A549 (cell line): ENCODE results near the gene SKA2. TPM values are rescaled to one million over a fixed set of nuclear protein-coding genes. Genes with fewer than 3 reads are reported as not detected.

Source experiments
- ATAC-seq, 2 experiments: fragments of 200-7000 bp in 1 of 2; fragments of >200 bp in 1 of 2; cut with Nextera tagmentation in 1 of 2; cut with Tn5 transposase in 1 of 2; 3 replicates each; pipeline versions ENCODE4 v1.8.0 to v1.9.1; 2018 to 2020; ENCODE audit warnings: mild to moderate bottlenecking in 1 of 2, moderate library complexity in 1 of 2
- CTCF ChIA-PET: fragments of 300-600 bp; sonication (Branson Sonifier 250); formaldehyde crosslinking; extraction: SDS; loops from one replicate; lab custom pipeline; 2021; ENCODE audit warnings: antibody characterized with exemption, inconsistent platforms; lab: Yijun Ruan, JAX
- POLR2A ChIA-PET: fragments of 350-600 bp; formaldehyde crosslinking; extraction: SDS; loops from one replicate; lab custom pipeline; 2021; ENCODE audit warnings: antibody characterized with exemption, inconsistent platforms; lab: Yijun Ruan, JAX
- DNase-seq, 2 experiments: peaks; one replicate each; pipeline versions ENCODE4 v3.0.0 to v3.0.0-alpha.2; 2011 to 2016; ENCODE audit warnings: low read depth in 1 of 2, low spot score in 1 of 2
- FAIRE-seq: peaks from 2 replicates; lab custom pipeline; 2011; peaks lifted over from hg19 to GRCh38; lab: Jason Lieb, UNC
- H3K27ac ChIP-seq, 2 experiments: fragments of >200 bp; sonication (Bioruptor Twin); formaldehyde crosslinking; 3 replicates each; pipeline ENCODE4 v1.5.1; 2016 to 2017
- H3K4me1 ChIP-seq: fragments of >200 bp; sonication (Bioruptor Twin); formaldehyde crosslinking; 3 replicates; pipeline ENCODE4 v1.6.1; 2016
- H3K4me2 ChIP-seq: fragments of >200 bp; sonication (Bioruptor Twin); formaldehyde crosslinking; 3 replicates; pipeline ENCODE4 v1.6.1; 2016
- H3K4me3 ChIP-seq: fragments of >200 bp; sonication (Bioruptor Twin); formaldehyde crosslinking; 3 replicates; pipeline ENCODE4 v1.5.1; 2016
- H3K9me3 ChIP-seq: fragments of >200 bp; sonication (Bioruptor Twin); formaldehyde crosslinking; 3 replicates; pipeline ENCODE4 v1.6.1; 2016
- CBX2 ChIP-seq: fragments of 200-600 bp; sonication (generic); IDR thresholded peaks from 2 replicates; pipeline ENCODE4 v1.6.1; 2016; ENCODE audit warnings: low read depth, mild to moderate bottlenecking, borderline replicate concordance
- EHMT2 ChIP-seq: fragments of 200-600 bp; sonication (generic); IDR thresholded peaks from 2 replicates; pipeline ENCODE4 v1.6.1; 2016; ENCODE audit warnings: antibody characterized with exemption, low read depth, mild to moderate bottlenecking, moderate library complexity
- ESRRA ChIP-seq: fragments of 150-350 bp; IDR thresholded peaks from 2 replicates; pipeline ENCODE4 v1.6.1; 2014; ENCODE audit warnings: mild to moderate bottlenecking, low read length, borderline replicate concordance
- FOSL2 ChIP-seq, 2 experiments: fragments of 450-650 bp in 1 of 2; fragments of >200 bp in 1 of 2; sonication (Bioruptor Twin) in 1 of 2; formaldehyde crosslinking; IDR thresholded peaks; 2 replicates each; pipeline versions ENCODE4 v1.5.0 to v1.6.1; 2016 to 2020; ENCODE audit warnings: mild to moderate bottlenecking in 1 of 2, moderate library complexity in 1 of 2
- FOXS1 ChIP-seq: fragments of 250-450 bp; sonication (Bioruptor Pico); IDR thresholded peaks from 2 replicates; pipeline ENCODE4 v1.5.0; 2020; ENCODE audit warnings: mild to moderate bottlenecking, moderate library complexity
- HEYL ChIP-seq: fragments of 250-450 bp; sonication (Bioruptor Pico); IDR thresholded peaks from 2 replicates; pipeline ENCODE4 v1.8.0; 2021; ENCODE audit warnings: mild to moderate bottlenecking, moderate library complexity
- KDM5A ChIP-seq: fragments of 200-600 bp; sonication (generic); IDR thresholded peaks from 2 replicates; pipeline ENCODE4 v1.6.1; 2016; ENCODE audit warnings: antibody characterized with exemption, mild to moderate bottlenecking
- MAFK ChIP-seq: fragments of 450-650 bp; IDR thresholded peaks from 2 replicates; pipeline ENCODE4 v1.6.1; 2014; ENCODE audit not compliant: partially characterized antibody
- MAZ ChIP-seq: fragments of 150-350 bp; IDR thresholded peaks from 2 replicates; pipeline ENCODE4 v1.6.1; 2014; ENCODE audit warnings: antibody characterized with exemption, low read depth, low read length, borderline replicate concordance
- MYC ChIP-seq: IDR thresholded peaks from 2 replicates; pipeline ENCODE4 v1.6.1; 2012; ENCODE audit warnings: mild to moderate bottlenecking, inconsistent platforms, low read length, improper control_type of control experiment, borderline replicate concordance
- NFE2L2 ChIP-seq: fragments of 150-350 bp; conservative IDR thresholded peaks from 2 replicates; pipeline ENCODE4 v1.6.1; 2014; ENCODE audit warnings: low read length
- PBX3 ChIP-seq: IDR thresholded peaks from 2 replicates; pipeline ENCODE4 v1.6.1; 2012
- RCOR1 ChIP-seq: fragments of 150-350 bp; IDR thresholded peaks from 2 replicates; pipeline ENCODE4 v1.6.1; 2014; ENCODE audit warnings: antibody characterized with exemption, low read length, low read depth
- USF2 ChIP-seq: fragments of 450-650 bp; IDR thresholded peaks from 2 replicates; pipeline ENCODE4 v1.6.1; 2014; ENCODE audit warnings: antibody characterized with exemption
- ZC3H11A ChIP-seq: fragments of 450-650 bp; IDR thresholded peaks from 2 replicates; pipeline ENCODE4 v1.6.1; 2014; ENCODE audit warnings: antibody characterized with exemption, mild to moderate bottlenecking
- ZNF302 ChIP-seq: fragments of 250-450 bp; sonication (Bioruptor Pico); IDR thresholded peaks from 2 replicates; pipeline ENCODE4 v1.9.0; 2021; ENCODE audit warnings: inconsistent platforms, mild to moderate bottlenecking, moderate library complexity
- ZSCAN20 ChIP-seq: fragments of 250-450 bp; sonication (Bioruptor Pico); IDR thresholded peaks from 2 replicates; pipeline ENCODE4 v1.8.0; 2022; ENCODE audit warnings: mild to moderate bottlenecking, moderate library complexity
- WGBS: methylation state at CpG from one replicate; pipeline ENCODE4 v1.1.6; 2017; ENCODE audit errors: missing lambda C conversion rate; 5-methylcytosine and 5-hydroxymethylcytosine counted together
- polyA plus RNA-seq, 4 experiments: library from polyadenylated mRNA; depleted of rRNA in 3 of 4; stranded (reverse); fragments of >200 nt; fragmentation: RNase III in 1 of 4; extraction: RNeasy Plus Mini Kit Qiagen cat#74134 plus additional on column Dnase treatment in 1 of 4; gene quantifications; 2 replicates in 3 of 4; 3 replicates in 1 of 4; pipeline ENCODE4 v1.2.3, GENCODE V29; 2011 to 2017
- TF ChIP-seq, protein P1 (sequence below): fragments of 200-600 bp; sonication (generic); IDR thresholded peaks from 2 replicates; pipeline ENCODE4 v1.6.1; 2016; ENCODE audit warnings: antibody characterized with exemption, mild to moderate bottlenecking, moderate library complexity
- TF ChIP-seq, protein P2 (sequence below): IDR thresholded peaks from 2 replicates; pipeline ENCODE4 v1.6.1; 2012; ENCODE audit warnings: low read depth, borderline replicate concordance

Gene SKA2
- polyA plus RNA-seq, 2 of the 4 experiments (the other 2 are of a cell fraction): 59.6 to 147 TPM

DNA sequence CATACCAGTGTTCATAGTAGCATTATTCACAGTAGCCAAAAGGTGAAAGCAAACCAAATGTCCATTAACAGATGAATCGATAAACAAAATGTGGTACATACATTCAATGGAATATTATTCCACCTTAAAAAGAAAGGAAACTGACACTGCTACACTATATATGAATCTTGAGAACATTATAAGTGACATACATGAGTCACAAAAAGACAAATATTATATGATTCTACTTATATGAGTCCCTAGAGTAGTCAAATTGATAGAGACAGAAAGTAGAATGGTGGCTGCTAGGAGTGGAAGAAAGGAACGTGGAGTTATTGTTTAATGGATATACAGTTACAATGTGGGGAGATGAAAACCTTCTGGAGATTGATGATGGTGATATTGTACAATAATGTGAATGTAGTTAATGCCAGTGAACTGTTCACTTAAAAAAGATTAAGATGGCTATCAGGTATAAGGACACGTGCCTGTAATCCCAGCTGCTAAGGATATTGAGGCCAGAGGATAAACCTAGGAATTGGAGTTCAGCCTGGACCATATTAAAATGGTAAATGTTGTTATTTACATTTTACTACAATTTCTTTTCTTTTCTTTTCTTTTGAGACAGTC, 28.1 kb downstream of the SKA2 start:
- DNase-seq (no peak), FAIRE-seq (no peak), ATAC-seq (no peak; a peak in 1 of 6 replicates)
- Histone ChIP-seq H3K4me1 (no peaks in the 10 kb centered on the region), H3K9me3 (no peaks in the 10 kb centered on the region), H3K27ac (no peak overlapping the region), H3K4me3 (no peak overlapping the region), H3K4me2 (no peak overlapping the region)
- ChIA-PET CTCF (no interaction called here), POLR2A (no interaction called here)
- WGBS: 77% methylated on average over 3 of the region's 3 CpGs
- no peak for TF ChIP-seq FOXS1 (CRISPR knock-in tag)
- no peak for TF ChIP-seq ZNF302 (CRISPR knock-in tag)
- TF ChIP-seq MAZ: no peak
- no peak for TF ChIP-seq HEYL (CRISPR knock-in tag)
- no peak for TF ChIP-seq USF2
- TF ChIP-seq, protein P1, sequence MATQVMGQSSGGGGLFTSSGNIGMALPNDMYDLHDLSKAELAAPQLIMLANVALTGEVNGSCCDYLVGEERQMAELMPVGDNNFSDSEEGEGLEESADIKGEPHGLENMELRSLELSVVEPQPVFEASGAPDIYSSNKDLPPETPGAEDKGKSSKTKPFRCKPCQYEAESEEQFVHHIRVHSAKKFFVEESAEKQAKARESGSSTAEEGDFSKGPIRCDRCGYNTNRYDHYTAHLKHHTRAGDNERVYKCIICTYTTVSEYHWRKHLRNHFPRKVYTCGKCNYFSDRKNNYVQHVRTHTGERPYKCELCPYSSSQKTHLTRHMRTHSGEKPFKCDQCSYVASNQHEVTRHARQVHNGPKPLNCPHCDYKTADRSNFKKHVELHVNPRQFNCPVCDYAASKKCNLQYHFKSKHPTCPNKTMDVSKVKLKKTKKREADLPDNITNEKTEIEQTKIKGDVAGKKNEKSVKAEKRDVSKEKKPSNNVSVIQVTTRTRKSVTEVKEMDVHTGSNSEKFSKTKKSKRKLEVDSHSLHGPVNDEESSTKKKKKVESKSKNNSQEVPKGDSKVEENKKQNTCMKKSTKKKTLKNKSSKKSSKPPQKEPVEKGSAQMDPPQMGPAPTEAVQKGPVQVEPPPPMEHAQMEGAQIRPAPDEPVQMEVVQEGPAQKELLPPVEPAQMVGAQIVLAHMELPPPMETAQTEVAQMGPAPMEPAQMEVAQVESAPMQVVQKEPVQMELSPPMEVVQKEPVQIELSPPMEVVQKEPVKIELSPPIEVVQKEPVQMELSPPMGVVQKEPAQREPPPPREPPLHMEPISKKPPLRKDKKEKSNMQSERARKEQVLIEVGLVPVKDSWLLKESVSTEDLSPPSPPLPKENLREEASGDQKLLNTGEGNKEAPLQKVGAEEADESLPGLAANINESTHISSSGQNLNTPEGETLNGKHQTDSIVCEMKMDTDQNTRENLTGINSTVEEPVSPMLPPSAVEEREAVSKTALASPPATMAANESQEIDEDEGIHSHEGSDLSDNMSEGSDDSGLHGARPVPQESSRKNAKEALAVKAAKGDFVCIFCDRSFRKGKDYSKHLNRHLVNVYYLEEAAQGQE: no peak
- no peak for TF ChIP-seq ESRRA
- TF ChIP-seq, protein P2, sequence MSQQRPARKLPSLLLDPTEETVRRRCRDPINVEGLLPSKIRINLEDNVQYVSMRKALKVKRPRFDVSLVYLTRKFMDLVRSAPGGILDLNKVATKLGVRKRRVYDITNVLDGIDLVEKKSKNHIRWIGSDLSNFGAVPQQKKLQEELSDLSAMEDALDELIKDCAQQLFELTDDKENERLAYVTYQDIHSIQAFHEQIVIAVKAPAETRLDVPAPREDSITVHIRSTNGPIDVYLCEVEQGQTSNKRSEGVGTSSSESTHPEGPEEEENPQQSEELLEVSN: no peak
- no peak for TF ChIP-seq ZC3H11A
- TF ChIP-seq NFE2L2: no peak
- no peak for TF ChIP-seq FOSL2 (IDR thresholded peaks at IDR 0.05)
- TF ChIP-seq FOSL2 (CRISPR knock-in tag; IDR thresholded peaks at IDR 0.05): no peak
- TF ChIP-seq PBX3: no peak
- TF ChIP-seq CBX2: no peak

DNA sequence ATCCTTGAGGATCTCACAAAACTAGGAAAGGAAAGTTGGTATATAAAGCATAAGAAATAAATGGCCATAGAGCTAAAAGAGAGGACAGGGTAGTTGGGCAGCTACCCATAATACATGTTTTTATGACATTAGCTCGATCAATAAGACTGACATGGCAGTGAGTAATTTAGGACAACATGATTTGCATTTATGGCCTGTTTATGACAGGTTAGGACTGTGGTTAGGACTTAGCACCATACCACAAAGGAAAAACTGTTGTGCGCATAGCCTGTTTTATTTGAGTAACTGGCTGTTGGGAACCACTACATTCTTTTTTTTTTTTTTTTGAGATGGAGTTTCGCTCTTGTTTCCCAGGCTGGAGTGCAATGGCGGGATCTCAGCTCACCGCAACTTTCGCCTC, 30.3 kb downstream of the SKA2 start:
- H3K27ac ChIP-seq: no peak overlapping the region
- ChIA-PET CTCF (interaction anchor here (3.4 kb wide), 1 partner anchor 13 kb away, joined by 13 read pairs; no protein-coding TSS in a partner anchor), POLR2A (no interaction called here)
- DNase-seq (no peak), FAIRE-seq (no peak), ATAC-seq (no peak)
- H3K4me1 ChIP-seq: no peaks in the 10 kb centered on the region
- no peak overlapping the region for H3K4me2 ChIP-seq
- H3K4me3 ChIP-seq: no peak overlapping the region
- H3K9me3 ChIP-seq: no peaks in the 10 kb centered on the region
- WGBS: 94% methylated on average over 6 of the region's 6 CpGs
- TF ChIP-seq MAZ: no peak

- ChIA-PET POLR2A (no interaction called here), CTCF (interaction anchor here (0.6 to 3.4 kb wide), 3 partner anchors 10 to 427 kb away, joined by 3 to 13 read pairs (median 3); no protein-coding TSS in a partner anchor)
- Histone ChIP-seq H3K4me1 (no peaks in the 10 kb centered on the region), H3K9me3 (no peaks in the 10 kb centered on the region), H3K4me3 (no peak overlapping the region), H3K27ac (no peak overlapping the region), H3K4me2 (no peak overlapping the region)
- TF ChIP-seq KDM5A (no peak), RCOR1 (no peak), MAFK (no peak), MYC (no peak), EHMT2 (no peak), ZC3H11A (no peak), ZSCAN20 (CRISPR knock-in tag) (no peak), CBX2 (no peak)
- DNase-seq (no peak), FAIRE-seq (no peak), ATAC-seq (no peak)
- WGBS: 96% methylated on average over 9 of the region's 9 CpGs
Observed at GRCh38 chr17:59121901-59122480, 33.0 kb downstream of the SKA2 start.
